ENCODE results near the gene GTF2F1. TPM values are rescaled to one million over a fixed set of nuclear protein-coding genes. Genes with fewer than 3 reads are reported as not detected.

The GTF2F1 gene
- total RNA-seq, 1 experiment from 2014 or later, result 89.4 TPM

- H2AFZ ChIP-seq (ENCODE audit: low read length), result no peak overlapping the region
- no peaks in the 10 kb centered on the region for H3K9me2 ChIP-seq (replicated peaks; ENCODE audit: low read length)
- DNase-seq (no peak), ATAC-seq (no peak)
- TSS peak; percentile 29 for BruUV-seq (replicated peaks)
- intact Hi-C loops (cut with micrococcal nuclease), result no loop called here
- CTCF ChIA-PET, result no interaction called here
- H3K9ac ChIP-seq (ENCODE audit: low read length), result no peak overlapping the region
- no peaks in the 10 kb centered on the region for H3K9me3 ChIP-seq (ENCODE audit: low read length)
- H4K20me1 ChIP-seq (ENCODE audit: low read length), result peaks cover 16% of the 10 kb centered on the region; the same call in 1 of the 2 replicates
- no peak for TF ChIP-seq EZH2 (IDR thresholded peaks at IDR 0.05; ENCODE audit: low read length, unreplicated experiment)
- TF ChIP-seq CTCF (conservative IDR thresholded peaks at IDR 0.05; ENCODE audit: low read depth, low read length), result no peak
- no peak for TF ChIP-seq EZH2phosphoT487 (IDR thresholded peaks at IDR 0.05; ENCODE audit: borderline replicate concordance, low read length)
- peaks cover 1% of the 10 kb centered on the region; the same call in 1 of the 2 replicates for H3K79me2 ChIP-seq (ENCODE audit: low read length)
- no peak overlapping the region for H3K4me2 ChIP-seq (ENCODE audit: low read length)
- no peaks in the 10 kb centered on the region for H3K27me3 ChIP-seq (ENCODE audit: low read length)
- peaks cover 54% of the 10 kb centered on the region for H3K36me3 ChIP-seq (ENCODE audit: low read depth, low read length)
- no peaks in the 10 kb centered on the region for H3F3A ChIP-seq (ENCODE audit: low read length, unreplicated experiment)
- POLR2A ChIA-PET (ENCODE audit: unreplicated experiment), result no interaction called here
- H3K4me1 ChIP-seq (ENCODE audit: insufficient read depth, low read length), result no peaks in the 10 kb centered on the region
- no peak overlapping the region for H3K27ac ChIP-seq (ENCODE audit: low read length)
- H3K4me3 ChIP-seq (ENCODE audit: low read length), result no peak overlapping the region
These were observed 21.0 kb upstream of the GTF2F1 start for GRCh38 chr19:6413721-6414643.

DNA sequence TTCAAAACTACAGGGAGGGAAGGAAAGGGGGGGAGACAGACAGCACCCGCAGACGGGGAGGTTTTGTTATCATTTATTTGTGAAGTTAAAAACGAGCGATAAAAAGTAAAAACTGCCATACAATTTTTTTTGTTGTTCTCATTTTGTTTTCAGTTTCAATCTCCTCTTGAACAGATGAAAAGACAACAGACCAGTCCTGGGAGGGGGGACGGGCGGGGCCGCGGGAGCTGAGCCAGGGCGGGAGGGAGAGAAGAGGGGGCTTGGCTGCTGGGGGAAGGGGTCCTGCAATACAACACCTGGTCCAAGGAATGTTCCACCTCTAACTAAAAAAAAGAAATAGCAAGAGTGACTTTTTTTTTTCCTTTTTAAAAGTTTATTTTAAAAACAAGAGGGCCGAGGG lies 20.3 kb upstream of the GTF2F1 start:
- no peak for ATAC-seq
- H4K20me1 ChIP-seq (ENCODE audit: low read length), result 0 out of 2 replicates have a peak, but pooled peaks cover 9% of the 10 kb centered on the region
- no peak overlapping the region for H3K27ac ChIP-seq (ENCODE audit: low read length)
- no peaks in the 10 kb centered on the region for H3K4me1 ChIP-seq (ENCODE audit: insufficient read depth, low read length)
- TF ChIP-seq EZH2phosphoT487 (IDR thresholded peaks at IDR 0.05; ENCODE audit: borderline replicate concordance, low read length), result no peak
- TF ChIP-seq CTCF (conservative IDR thresholded peaks at IDR 0.05; ENCODE audit: low read depth, low read length), result no peak
- TF ChIP-seq EZH2 (IDR thresholded peaks at IDR 0.05; ENCODE audit: low read length, unreplicated experiment), result no peak
- intact Hi-C loops (cut with micrococcal nuclease), result no loop called here
- H3K9ac ChIP-seq (ENCODE audit: low read length), result no peak overlapping the region
- H3K79me2 ChIP-seq (ENCODE audit: low read length), result no peaks in the 10 kb centered on the region; the same call in 1 of the 2 replicates
- no peak overlapping the region for H3K4me2 ChIP-seq (ENCODE audit: low read length)
- H3K9me2 ChIP-seq (replicated peaks; ENCODE audit: low read length), result no peaks in the 10 kb centered on the region
- no peaks in the 10 kb centered on the region for H3K27me3 ChIP-seq (ENCODE audit: low read length)
- peaks cover 47% of the 10 kb centered on the region for H3K36me3 ChIP-seq (ENCODE audit: low read depth, low read length)
- no peak for DNase-seq
- no peaks in the 10 kb centered on the region for H3K9me3 ChIP-seq (ENCODE audit: low read length)
- BruUV-seq (replicated peaks), result no TSS peak
- no peak overlapping the region for H3K4me3 ChIP-seq (ENCODE audit: low read length)
- ChIA-PET CTCF (no interaction called here), POLR2A (ENCODE audit: unreplicated experiment) (no interaction called here)
- no peak overlapping the region for H2AFZ ChIP-seq (ENCODE audit: low read length)
- H3F3A ChIP-seq (ENCODE audit: low read length, unreplicated experiment), result no peaks in the 10 kb centered on the region
